ENCODE results near the gene FKBP4. TPM values are rescaled to one million over a fixed set of nuclear protein-coding genes. Genes with fewer than 3 reads are reported as not detected.

Gene FKBP4
- total RNA-seq, 1 donor from 2014 or later = 62.2 TPM

DNA sequence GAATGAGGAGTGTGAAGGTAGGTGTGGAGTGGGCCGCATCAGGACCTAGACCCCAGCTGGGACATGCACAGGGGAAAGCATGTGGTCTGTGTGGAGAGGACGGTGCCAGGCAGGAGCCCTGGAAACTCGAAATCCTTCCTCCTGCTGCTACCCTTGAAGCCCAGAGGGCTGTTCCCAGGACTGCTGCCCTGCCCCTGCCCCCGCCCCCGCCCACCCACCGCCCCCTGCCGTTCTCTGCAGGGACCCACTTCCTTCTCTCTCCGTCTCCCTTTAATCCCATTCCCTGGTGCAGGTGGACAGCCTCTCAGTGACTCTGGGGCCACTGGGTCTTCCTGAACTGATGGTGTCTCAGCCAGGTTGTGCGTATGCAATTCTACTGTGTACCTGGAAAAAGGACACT is 25.7 kb downstream of the FKBP4 start:
- Histone ChIP-seq H3K36me3 (peaks cover 90% of the 10 kb centered on the region), H3K9me3 (no peaks in the 10 kb centered on the region)
- ATAC-seq = no peak

DNA sequence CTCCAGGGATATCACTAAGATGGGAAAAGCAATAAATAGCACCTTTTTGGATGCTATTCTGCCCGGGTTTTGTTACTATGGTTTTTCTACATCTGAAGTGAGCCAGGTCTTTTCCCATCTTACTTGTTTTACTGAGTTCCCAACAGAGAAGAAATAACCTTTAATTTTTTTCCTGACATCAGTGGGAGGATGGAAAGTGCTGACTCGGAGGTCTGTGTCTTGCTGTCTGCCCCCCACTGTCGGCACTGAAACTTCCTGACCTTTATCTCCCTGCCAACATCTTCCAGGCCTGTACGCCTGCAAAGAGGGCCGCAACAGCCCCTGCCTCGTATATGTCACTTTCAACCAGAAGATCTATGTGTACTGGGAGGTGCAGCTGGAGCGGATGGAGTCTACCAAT is 28.7 kb downstream of the FKBP4 start:
- Histone ChIP-seq H3K27ac (no peak overlapping the region), H3K36me3 (peaks cover 99% of the 10 kb centered on the region), H3K4me1 (no peaks in the 10 kb centered on the region), H3K9me3 (no peaks in the 10 kb centered on the region), H3K4me3 (no peak overlapping the region), H3K27me3 (ENCODE audit: low read depth) (no peaks in the 10 kb centered on the region)
- TF ChIP-seq, protein P1, sequence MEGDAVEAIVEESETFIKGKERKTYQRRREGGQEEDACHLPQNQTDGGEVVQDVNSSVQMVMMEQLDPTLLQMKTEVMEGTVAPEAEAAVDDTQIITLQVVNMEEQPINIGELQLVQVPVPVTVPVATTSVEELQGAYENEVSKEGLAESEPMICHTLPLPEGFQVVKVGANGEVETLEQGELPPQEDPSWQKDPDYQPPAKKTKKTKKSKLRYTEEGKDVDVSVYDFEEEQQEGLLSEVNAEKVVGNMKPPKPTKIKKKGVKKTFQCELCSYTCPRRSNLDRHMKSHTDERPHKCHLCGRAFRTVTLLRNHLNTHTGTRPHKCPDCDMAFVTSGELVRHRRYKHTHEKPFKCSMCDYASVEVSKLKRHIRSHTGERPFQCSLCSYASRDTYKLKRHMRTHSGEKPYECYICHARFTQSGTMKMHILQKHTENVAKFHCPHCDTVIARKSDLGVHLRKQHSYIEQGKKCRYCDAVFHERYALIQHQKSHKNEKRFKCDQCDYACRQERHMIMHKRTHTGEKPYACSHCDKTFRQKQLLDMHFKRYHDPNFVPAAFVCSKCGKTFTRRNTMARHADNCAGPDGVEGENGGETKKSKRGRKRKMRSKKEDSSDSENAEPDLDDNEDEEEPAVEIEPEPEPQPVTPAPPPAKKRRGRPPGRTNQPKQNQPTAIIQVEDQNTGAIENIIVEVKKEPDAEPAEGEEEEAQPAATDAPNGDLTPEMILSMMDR (IDR thresholded peaks at IDR 0.05) = no peak
- no peak for ATAC-seq
- intact Hi-C loops (cut with DNase I) = no loop called here
- DNase-seq = no peak

More for the DNA sequence above, 25.7 kb downstream of the FKBP4 start:
- H3K27ac ChIP-seq = no peak overlapping the region
- H3K4me1 ChIP-seq = no peaks in the 10 kb centered on the region
- intact Hi-C loops (cut with DNase I) = no loop called here
- H3K4me3 ChIP-seq = no peak overlapping the region
- TF ChIP-seq, protein P1 (IDR thresholded peaks at IDR 0.05) = no peak
- H3K27me3 ChIP-seq (ENCODE audit: low read depth) = no peaks in the 10 kb centered on the region
- no peak for DNase-seq

DNA sequence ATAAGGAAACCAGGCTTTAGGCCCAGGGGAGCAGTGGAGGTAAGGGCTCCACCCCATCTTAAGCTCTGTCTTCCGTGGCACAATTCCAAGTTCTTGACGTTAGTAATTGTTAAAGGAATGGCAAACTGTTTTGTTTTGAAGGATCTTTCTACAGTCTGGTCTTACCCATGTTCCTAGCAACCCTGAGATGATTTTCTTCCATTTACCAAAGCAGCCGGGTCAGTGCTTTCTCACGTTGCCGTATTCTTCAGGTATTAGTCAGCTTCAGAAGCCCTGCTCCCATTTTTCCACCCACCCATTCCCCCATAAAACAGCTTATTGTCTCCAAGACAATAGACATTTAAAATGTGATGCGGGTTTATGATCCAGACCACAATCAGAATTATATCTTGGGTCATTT is 29.8 kb downstream of the FKBP4 start:
- Histone ChIP-seq H3K9me3 (no peaks in the 10 kb centered on the region), H3K27ac (no peak overlapping the region), H3K4me1 (no peaks in the 10 kb centered on the region), H3K36me3 (peaks cover 100% of the 10 kb centered on the region), H3K27me3 (ENCODE audit: low read depth) (no peaks in the 10 kb centered on the region), H3K4me3 (no peak overlapping the region)
- ATAC-seq = no peak
- intact Hi-C loops (cut with DNase I) = no loop called here
- TF ChIP-seq, protein P1 (IDR thresholded peaks at IDR 0.05) = no peak
- no peak for DNase-seq

GRCh38 chr12:2825132-2825531 is 30.4 kb downstream of the FKBP4 start:
- ATAC-seq (no peak), DNase-seq (no peak)
- TF ChIP-seq, protein P1 (IDR thresholded peaks at IDR 0.05) = no peak
- Histone ChIP-seq H3K9me3 (no peaks in the 10 kb centered on the region), H3K4me3 (no peak overlapping the region), H3K36me3 (peaks cover 100% of the 10 kb centered on the region), H3K27me3 (ENCODE audit: low read depth) (no peaks in the 10 kb centered on the region), H3K4me1 (no peaks in the 10 kb centered on the region), H3K27ac (no peak overlapping the region)
- intact Hi-C loops (cut with DNase I) = no loop called here

GRCh38 chr12:2826036-2826435 is 31.3 kb downstream of the FKBP4 start:
- no peaks in the 10 kb centered on the region for H3K4me1 ChIP-seq
- intact Hi-C loops (cut with DNase I) = no loop called here
- H3K36me3 ChIP-seq = peaks cover 100% of the 10 kb centered on the region
- TF ChIP-seq, protein P1 (IDR thresholded peaks at IDR 0.05) = no peak
- DNase-seq = no peak
- no peak overlapping the region for H3K4me3 ChIP-seq
- ATAC-seq = no peak
- no peaks in the 10 kb centered on the region for H3K27me3 ChIP-seq (ENCODE audit: low read depth)
- no peaks in the 10 kb centered on the region for H3K9me3 ChIP-seq
- no peak overlapping the region for H3K27ac ChIP-seq

All from lower lobe of right lung (tissue), 2 donors.